ENCODE results near the gene CTNNA2.

- TF ChIP-seq CTCF (IDR thresholded peaks at IDR 0.05; ENCODE audit: low read depth, low read length) (no peak), EZH2phosphoT487 (IDR thresholded peaks at IDR 0.05; ENCODE audit: low read depth) (no peak)
Observed at GRCh38 chr2:80546766-80547165, 1033.9 kb downstream of the CTNNA2 start.

Data from OCI-LY3 (cell line).